K562 (cell line): Measurements from ENCODE around the gene CLCNKB. TPM values are rescaled to one million over a fixed set of nuclear protein-coding genes. Genes with fewer than 3 reads are reported as not detected.

Experiments
- ATF1 ChIP-seq, 2 experiments: fragments of 450-650 bp in 1 of 2; IDR thresholded peaks; 2 replicates each; pipeline ENCODE4 v1.6.1; 2016; ENCODE audit warnings: missing compliant biosample characterization in 1 of 2, missing genetic modification characterization in 1 of 2
- ATF7 ChIP-seq: fragments of 450-650 bp; IDR thresholded peaks from 2 replicates; pipeline ENCODE4 v1.7.1; 2014; ENCODE audit warnings: mild to moderate bottlenecking, moderate library complexity
- CTCFL ChIP-seq: IDR thresholded peaks from 2 replicates; pipeline ENCODE4 v1.6.1; 2011; ENCODE audit warnings: borderline replicate concordance, low read depth, mild to moderate bottlenecking, moderate library complexity, low read length; ENCODE audit not compliant: insufficient read depth, poor library complexity, severe bottlenecking
- CXXC5 ChIP-seq: fragments of 250-450 bp; sonication (Bioruptor Pico); IDR thresholded peaks from 2 replicates; pipeline ENCODE4 v1.8.0; 2022; ENCODE audit warnings: inconsistent platforms, mild to moderate bottlenecking, moderate library complexity
- MAX ChIP-seq: sonication (generic); formaldehyde crosslinking; IDR thresholded peaks from 2 replicates; pipeline ENCODE4 v1.9.0; 2022; ENCODE audit warnings: mild to moderate bottlenecking, missing genetic modification reagents
- MTA2 ChIP-seq: fragments of 450-650 bp; IDR thresholded peaks from 2 replicates; pipeline ENCODE4 v1.6.1; 2016; ENCODE audit warnings: low read depth
- NR4A1 ChIP-seq, 2 experiments: fragments of 250-450 bp in 1 of 2; fragments of 450-650 bp in 1 of 2; sonication (Bioruptor Pico) in 1 of 2; IDR thresholded peaks; 2 replicates each; pipeline versions ENCODE4 v1.4.0 to v1.6.1; 2016 to 2020; ENCODE audit warnings: mild to moderate bottlenecking in 2 of 2, missing compliant biosample characterization in 1 of 2, missing genetic modification characterization in 1 of 2, moderate library complexity in 1 of 2
- POLR2AphosphoS2 ChIP-seq: IDR thresholded peaks from 2 replicates; pipeline ENCODE4 v1.6.1; 2012; ENCODE audit warnings: low read length, improper control_type of control experiment
- POU5F1 ChIP-seq: fragments of 150-350 bp; IDR thresholded peaks from 2 replicates; pipeline ENCODE4 v1.6.1; 2014; ENCODE audit warnings: borderline replicate concordance, low read length, low read depth, mild to moderate bottlenecking; ENCODE audit not compliant: partially characterized antibody
- RBFOX2 ChIP-seq: fragments of 200-400 bp; formaldehyde crosslinking; IDR thresholded peaks from 2 replicates; pipeline ENCODE4 v1.6.1; 2017; ENCODE audit warnings: low read depth, mild to moderate bottlenecking, low read length, moderate library complexity
- RBM25 ChIP-seq: fragments of 200-400 bp; formaldehyde crosslinking; IDR thresholded peaks from 2 replicates; pipeline ENCODE4 v1.6.1; 2018; ENCODE audit warnings: low read length, low read depth, moderate library complexity; ENCODE audit not compliant: severe bottlenecking
- RFX1 ChIP-seq: fragments of 450-650 bp; IDR thresholded peaks from 2 replicates; pipeline ENCODE4 v1.6.1; 2016; ENCODE audit warnings: mild to moderate bottlenecking, moderate library complexity
- SFPQ ChIP-seq: fragments of 200-400 bp; formaldehyde crosslinking; IDR thresholded peaks from 2 replicates; pipeline ENCODE4 v1.6.1; 2017; ENCODE audit warnings: mild to moderate bottlenecking, low read depth, low read length, moderate library complexity
- TFAP4 ChIP-seq: sonication (generic); formaldehyde crosslinking; IDR thresholded peaks from 2 replicates; pipeline ENCODE4 v1.8.0; 2022; ENCODE audit warnings: missing genetic modification reagents, mild to moderate bottlenecking, moderate library complexity, borderline replicate concordance
- ZNF24 ChIP-seq: fragments of 450-650 bp; IDR thresholded peaks from 2 replicates; pipeline ENCODE4 v1.6.1; 2016
- ZNF518B ChIP-seq: fragments of 250-450 bp; sonication (Bioruptor Pico); IDR thresholded peaks from 2 replicates; pipeline ENCODE4 v1.5.0; 2021; ENCODE audit warnings: mild to moderate bottlenecking, moderate library complexity
- ZNF75A ChIP-seq: fragments of 450-650 bp; formaldehyde crosslinking; IDR thresholded peaks from 2 replicates; pipeline ENCODE4 v1.4.0; 2020; ENCODE audit warnings: mild to moderate bottlenecking
- ZNF785 ChIP-seq: fragments of 250-450 bp; sonication (Bioruptor Pico); IDR thresholded peaks from 2 replicates; pipeline ENCODE4 v1.4.0; 2020; ENCODE audit warnings: mild to moderate bottlenecking
- polyA plus RNA-seq, 8 experiments: library from polyadenylated mRNA; depleted of rRNA in 4 of 8; stranded (reverse) in 5 of 8; unstranded in 3 of 8; fragments of >200 nt; fragmentation: Nextera tagmentation in 2 of 8; fragmentation: Illumina TruSeq in 1 of 8; extraction: Ambion mirVana in 2 of 8; extraction: Trizol in 1 of 8; gene quantifications; 2 replicates each; pipeline versions ENCODE4 v1.2.1 to v1.2.3, GENCODE V29; 2011 to 2014; ENCODE audit warnings: inconsistent platforms in 1 of 8, missing spikeins in 1 of 8
- total RNA-seq, 7 experiments: library from RNA; depleted of rRNA in 6 of 7; stranded (reverse); fragments of >200 nt in 6 of 7; fragmentation: Illumina TruSeq in 2 of 7; extraction: Trizol in 2 of 7; gene quantifications; 2 replicates each; pipeline versions ENCODE4 v1.2.1 to v1.2.3, GENCODE V29; 2011 to 2021; ENCODE audit warnings: low replicate concordance in 1 of 7

The CLCNKB gene
- total and polyA plus RNA-seq, 9 of the 15 experiments (the other 6 are each of a cell fraction or from before 2014, with no cell fraction given), result 0.08 to 1.7 (median 0.64) TPM

GRCh38 chr1:16067127-16067768, 23.7 kb downstream of the CLCNKB start (continued):
- TF ChIP-seq SFPQ, result no peak
- no peak for TF ChIP-seq RBFOX2
- peak; percentile 21 for TF ChIP-seq RBM25
- no peak for TF ChIP-seq ZNF785 (CRISPR knock-in tag)
- no peak for TF ChIP-seq ZNF518B (CRISPR knock-in tag)
- no peak for TF ChIP-seq CTCFL
- TF ChIP-seq RFX1, result peak; percentile 92
- TF ChIP-seq NR4A1 (CRISPR knock-in tag; IDR thresholded peaks at IDR 0.05), result no peak
- no peak for TF ChIP-seq NR4A1 (tag; IDR thresholded peaks at IDR 0.05)
- TF ChIP-seq MAX, result peak; percentile 47; the same call in 1 of the 2 replicates
- no peak for TF ChIP-seq CXXC5 (CRISPR knock-in tag)
- TF ChIP-seq ATF7, result peak; percentile 41; the same call in 1 of the 2 replicates
- TF ChIP-seq ZNF24, result no peak
- TF ChIP-seq TFAP4, result peak; percentile 90
- TF ChIP-seq MTA2, result no peak
- TF ChIP-seq POU5F1, result no peak
- TF ChIP-seq POLR2AphosphoS2, result no peak
- no peak for TF ChIP-seq ZNF75A (CRISPR knock-in tag)
- TF ChIP-seq ATF1 (CRISPR knock-in tag; IDR thresholded peaks at IDR 0.05), result no peak
- TF ChIP-seq ATF1 (tag; IDR thresholded peaks at IDR 0.05), result 0 out of 2 replicates have a peak, but pooled peaks have one; percentile 56
